BJ (cell line): ENCODE results near the gene ZMYND8. TPM values are rescaled to one million over a fixed set of nuclear protein-coding genes. Genes with fewer than 3 reads are reported as not detected.
A peak's percentile ranks its signal among the peaks of the same experiment; 100 is the strongest.

Experiments
- CTCF ChIA-PET: fragments of 350-600 bp; formaldehyde crosslinking; extraction: SDS; loops from one replicate; lab custom pipeline; 2021; ENCODE audit warnings: antibody characterized with exemption, inconsistent platforms; lab: Yijun Ruan, JAX
- POLR2A ChIA-PET: fragments of 300-600 bp; sonication (Branson Sonifier 250); formaldehyde crosslinking; extraction: SDS; loops from one replicate; lab custom pipeline; 2021; ENCODE audit warnings: antibody characterized with exemption; lab: Charles Lee
- DNase-seq: peaks from one replicate; pipeline ENCODE4 v3.0.0-alpha.2; 2011; ENCODE audit warnings: low read depth
- H3K27me3 ChIP-seq: 2 replicates; pipeline ENCODE4 v1.6.0; 2011; ENCODE audit warnings: low read length; ENCODE audit not compliant: control insufficient read depth, insufficient read depth
- H3K36me3 ChIP-seq: 2 replicates; pipeline ENCODE4 v1.5.1; 2011; ENCODE audit warnings: low read length; ENCODE audit not compliant: control insufficient read depth, insufficient read depth
- H3K4me3 ChIP-seq: 2 replicates; pipeline ENCODE4 v1.5.1; 2011; ENCODE audit warnings: low read depth, mild to moderate bottlenecking, control low read depth, low read length
- CTCF ChIP-seq: IDR thresholded peaks from 2 replicates; pipeline ENCODE4 v1.5.1; 2011; ENCODE audit warnings: low read depth, mild to moderate bottlenecking, control low read depth, inconsistent platforms, low read length, moderate library complexity; ENCODE audit not compliant: insufficient read depth
- polyA plus RNA-seq: library from polyadenylated mRNA; depleted of rRNA; stranded (reverse); fragments of >200 nt; gene quantifications from 2 replicates; pipeline ENCODE4 v1.2.3, GENCODE V29; 2011

The ZMYND8 gene
- polyA plus RNA-seq, 1 experiment: 12.7 TPM

- Histone ChIP-seq H3K27me3 (no peaks in the 10 kb centered on the region), H3K4me3 (no peak overlapping the region), H3K36me3 (peaks cover 2% of the 10 kb centered on the region; the same call in 1 of the 2 replicates)
- TF ChIP-seq CTCF: no peak
- CTCF ChIA-PET: interaction anchor here (0.5 to 1.5 kb wide), 5 partner anchors 14 to 252 kb away, joined by 3 to 6 read pairs (median 4); partner anchors contain the start of gene ZMYND8
- DNase-seq: no peak
- POLR2A ChIA-PET: interaction anchor here (0.7 to 3.6 kb wide), 4 partner anchors 40 to 67 kb away, joined by 5 to 22 read pairs (median 12); partner anchors contain the start of gene ZMYND8
These were observed 39.7 kb downstream of the ZMYND8 start for GRCh38 chr20:47316776-47317126.

GRCh38 chr20:47315339-47316056, 41.0 kb downstream of the ZMYND8 start:
- Histone ChIP-seq H3K36me3 (peaks cover 4% of the 10 kb centered on the region; the same call in 1 of the 2 replicates), H3K4me3 (no peak overlapping the region), H3K27me3 (no peaks in the 10 kb centered on the region)
- CTCF ChIA-PET: interaction anchor here (0.8 to 1.5 kb wide), 5 partner anchors 11 to 109 kb away, joined by 3 to 4 read pairs (median 3); no protein-coding TSS in a partner anchor
- POLR2A ChIA-PET: interaction anchor here (1.1 to 3.6 kb wide), 2 partner anchors 41 to 43 kb away, joined by 3 to 22 read pairs; partner anchors contain the start of gene ZMYND8
- peak; percentile 70 for DNase-seq
- no peak for TF ChIP-seq CTCF

- CTCF ChIA-PET: no interaction called here
- DNase-seq: no peak
- no peaks in the 10 kb centered on the region for H3K27me3 ChIP-seq
- no peak overlapping the region for H3K4me3 ChIP-seq
- POLR2A ChIA-PET: interaction anchor here (3.6 kb wide), 1 partner anchor 44 kb away, joined by 22 read pairs; no protein-coding TSS in a partner anchor
- H3K36me3 ChIP-seq: peaks cover 4% of the 10 kb centered on the region; the same call in 1 of the 2 replicates
- no peak for TF ChIP-seq CTCF
These were observed 41.7 kb downstream of the ZMYND8 start for GRCh38 chr20:47314647-47315338.

GRCh38 chr20:47311967-47312681, 44.4 kb downstream of the ZMYND8 start:
- no peak for DNase-seq
- H3K27me3 ChIP-seq: no peaks in the 10 kb centered on the region
- H3K36me3 ChIP-seq: peaks cover 4% of the 10 kb centered on the region; the same call in 1 of the 2 replicates
- ChIA-PET POLR2A (no interaction called here), CTCF (interaction anchor here (0.9 kb wide), 3 partner anchors 15 to 72 kb away, joined by 3 to 4 read pairs (median 3); no protein-coding TSS in a partner anchor)
- no peak overlapping the region for H3K4me3 ChIP-seq
- TF ChIP-seq CTCF: no peak
